Central memory CD8-positive, alpha-beta T cell (primary cell): ENCODE results near the gene RAMAC.
"Not testable (repeated sequence)": the region's sequence is repeated elsewhere in the genome, so short reads cannot be mapped to it uniquely, and the experiment has no call there.

Experiments used
- ATAC-seq: fragments of 150-1000 bp; cut with Tn5 transposase; replicated peaks from 2 replicates; pipeline ENCODE4 v1.10.0; 2022; ENCODE audit warnings: mild to moderate bottlenecking, moderate FRiP score, moderate number of reproducible peaks; ENCODE audit not compliant: poor library complexity, severe bottlenecking; ENCODE audit errors: extremely low read depth
- DNase-seq, 2 donors: peaks; one replicate each; pipeline ENCODE4 v3.0.0; 2021; ENCODE audit warnings: low spot score in 2 of 2
- H3K27ac Mint-ChIP-seq: one replicate; pipeline ENCODE4 v1.8.0; 2022; ENCODE audit warnings: low read depth, mild to moderate bottlenecking, moderate library complexity, mixed read lengths
- H3K27me3 Mint-ChIP-seq: one replicate; pipeline ENCODE4 v1.8.0; 2022; ENCODE audit warnings: mixed read lengths
- H3K36me3 Mint-ChIP-seq: one replicate; pipeline ENCODE4 v1.8.0; 2022; ENCODE audit warnings: mild to moderate bottlenecking, moderate library complexity, mixed read lengths; ENCODE audit not compliant: insufficient read depth
- H3K4me1 Mint-ChIP-seq: one replicate; pipeline ENCODE4 v1.8.0; 2022; ENCODE audit warnings: mixed read lengths
- H3K4me3 Mint-ChIP-seq: one replicate; pipeline ENCODE4 v1.8.0; 2022; ENCODE audit warnings: mild to moderate bottlenecking, moderate library complexity, mixed read lengths
- H3K9me3 Mint-ChIP-seq: one replicate; pipeline ENCODE4 v1.8.0; 2022; ENCODE audit warnings: mixed read lengths

The RAMAC gene

DNA sequence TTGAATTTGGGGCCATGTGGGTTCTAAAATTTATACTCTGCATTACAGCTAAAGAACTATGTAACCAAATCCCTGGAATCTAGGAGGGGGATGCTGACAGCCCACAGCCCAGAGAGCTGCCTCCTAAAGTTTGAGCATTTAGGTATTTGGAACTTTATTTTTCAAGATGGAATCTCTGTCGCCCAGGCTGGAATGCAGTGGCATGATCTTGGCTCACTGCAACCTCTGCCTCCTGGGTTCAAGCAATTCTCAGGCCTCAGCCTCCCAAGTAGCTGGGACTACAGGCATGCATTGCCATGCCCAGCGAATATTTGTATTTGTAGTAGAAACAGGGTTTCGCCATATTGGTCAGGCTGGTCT, 14.6 kb downstream of the RAMAC start:
- ATAC-seq, H3K27me3 Mint-ChIP-seq, H3K4me1 Mint-ChIP-seq, H3K9me3 Mint-ChIP-seq, H3K36me3 Mint-ChIP-seq, DNase-seq: not testable (repeated sequence)
- Mint-ChIP-seq H3K4me3 (peak overlapping the region; percentile 69), H3K27ac (peak overlapping the region; percentile 42)

DNA sequence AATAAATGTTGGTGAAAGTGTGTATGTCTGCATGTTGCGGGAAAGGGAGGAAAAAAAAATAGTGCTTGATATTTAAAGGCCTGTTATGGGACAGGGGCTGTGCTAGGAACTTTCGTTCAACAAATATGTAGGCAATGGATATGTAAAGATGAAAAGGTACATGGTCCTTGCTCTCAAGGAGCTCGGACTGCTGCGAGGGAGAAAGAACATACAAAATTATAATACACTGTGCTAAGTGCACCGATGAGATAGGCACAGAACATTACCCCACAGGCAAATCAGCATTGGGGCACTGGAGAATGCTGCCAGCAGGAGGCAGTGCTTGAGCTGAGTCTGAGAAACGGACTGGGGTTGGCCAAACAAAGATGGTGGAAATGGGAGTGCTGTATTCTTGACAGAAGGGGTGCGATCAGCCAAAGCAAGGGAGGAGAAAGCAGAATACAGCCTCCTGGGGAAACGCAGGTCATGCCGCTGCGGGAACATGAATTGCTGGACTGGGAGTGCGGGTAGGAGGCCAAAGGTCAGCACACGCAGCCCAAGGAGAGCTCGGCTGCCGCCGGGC, 24.8 kb downstream of the RAMAC start:
- peak; percentile 78 for ATAC-seq
- H3K4me3 Mint-ChIP-seq: peak overlapping the region; percentile 88

DNA sequence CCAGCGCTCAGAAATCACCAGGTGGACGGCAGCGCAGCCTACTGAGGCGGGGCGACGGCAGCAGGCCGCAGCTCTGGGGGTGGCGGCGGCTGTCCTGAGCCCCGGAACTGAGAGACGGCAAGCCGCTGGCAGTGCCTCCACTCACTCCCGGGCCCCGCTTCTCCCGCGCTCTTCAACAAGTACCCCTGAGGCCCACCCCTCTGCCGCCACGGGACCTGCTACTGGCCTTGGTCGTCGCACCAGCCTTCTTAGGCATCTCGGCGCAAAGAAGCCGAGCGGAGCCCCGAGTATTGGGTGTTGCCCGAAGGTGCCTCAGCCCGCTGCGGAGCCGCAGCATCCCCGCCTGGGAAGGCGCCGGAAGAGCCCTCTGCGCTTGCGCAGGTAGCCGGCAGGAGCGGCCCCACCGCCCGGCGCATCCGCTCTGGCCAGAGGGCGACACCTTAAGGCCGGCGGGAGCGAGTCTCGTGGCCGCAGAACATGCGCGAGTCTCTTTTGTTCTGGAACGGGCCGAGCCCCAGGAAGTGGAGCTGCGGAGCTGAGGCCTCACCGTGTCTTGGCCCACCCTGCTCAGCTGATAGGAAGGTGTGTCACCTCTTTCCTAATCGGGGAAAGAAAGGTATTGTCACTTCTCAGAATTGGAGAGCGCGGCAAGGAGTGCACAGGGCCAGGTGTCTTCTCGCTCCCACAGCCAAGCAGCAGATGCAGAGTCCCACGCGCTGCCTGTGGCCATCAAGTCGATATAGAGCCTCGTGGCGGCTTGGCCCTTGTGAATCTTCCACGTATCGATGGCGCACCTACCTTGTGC, 25.5 kb downstream of the RAMAC start, which contains the start of gene C15orf40:
Gene C15orf40 (minus strand): TSS at position 369 of the 805 bp plus-strand sequence. CDS start 32 bp downstream, at position 337.
- DNase-seq (peak; percentile 64 to 70), ATAC-seq (peak; percentile 82)
- Mint-ChIP-seq H3K9me3 (no peaks in the 10 kb centered on the region), H3K36me3 (peaks cover 24% of the 10 kb centered on the region), H3K27me3 (no peaks in the 10 kb centered on the region), H3K4me3 (peak within 1 kb of the TSS; percentile 88), H3K4me1 (peaks cover 45% of the 10 kb centered on the region), H3K27ac (peak within 1 kb of the TSS; percentile 60)

More for the DNA sequence above, 24.8 kb downstream of the RAMAC start:
- Mint-ChIP-seq H3K27me3 (no peaks in the 10 kb centered on the region), H3K4me1 (peaks cover 45% of the 10 kb centered on the region), H3K27ac (peak overlapping the region; percentile 60), H3K36me3 (peaks cover 22% of the 10 kb centered on the region), H3K9me3 (no peaks in the 10 kb centered on the region)
- peak; percentile 47 to 58 for DNase-seq

DNA sequence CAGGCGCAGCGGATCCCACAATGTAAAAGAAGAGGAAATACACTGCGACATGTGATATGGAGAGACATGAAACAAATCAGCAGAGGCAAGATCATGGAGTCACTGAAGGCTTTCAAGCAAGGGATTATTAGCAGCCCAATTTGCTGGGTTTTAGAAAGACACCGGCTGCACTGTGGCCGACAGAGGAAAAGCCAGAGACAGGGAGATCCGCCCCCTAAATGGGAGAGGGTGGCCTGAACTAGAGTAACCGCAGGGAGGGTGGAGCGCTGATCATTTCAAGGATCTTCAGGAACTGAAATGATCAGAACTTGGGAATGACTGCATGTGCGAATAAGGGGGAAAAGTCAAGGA, 26.0 kb downstream of the RAMAC start:
- peak overlapping the region; percentile 88 for H3K4me3 Mint-ChIP-seq
- no peak for ATAC-seq
- H3K4me1 Mint-ChIP-seq: peaks cover 42% of the 10 kb centered on the region
- H3K27me3 Mint-ChIP-seq: no peaks in the 10 kb centered on the region
- H3K36me3 Mint-ChIP-seq: peaks cover 24% of the 10 kb centered on the region
- H3K9me3 Mint-ChIP-seq: no peaks in the 10 kb centered on the region
- peak overlapping the region; percentile 60 for H3K27ac Mint-ChIP-seq
- DNase-seq: no peak

DNA sequence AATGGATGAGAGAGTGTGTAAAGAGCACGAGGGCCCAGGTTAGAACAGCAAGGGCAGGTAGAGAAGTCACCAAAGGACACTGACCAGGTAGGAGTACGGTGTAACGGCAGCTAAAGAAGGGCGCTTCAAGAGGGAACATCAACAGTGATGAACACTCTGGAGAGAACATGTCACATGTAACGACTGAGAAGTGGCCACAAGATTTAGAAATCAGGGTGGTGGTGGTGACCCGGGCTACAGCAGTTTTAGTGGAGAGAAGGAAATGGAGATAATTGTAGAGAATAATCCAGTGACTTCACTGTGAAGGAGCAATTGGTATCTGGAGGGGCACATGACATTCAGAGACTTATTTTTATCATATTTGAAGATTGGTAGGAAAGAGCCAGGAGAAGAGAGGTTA, 26.6 kb downstream of the RAMAC start:
- peak overlapping the region; percentile 88 for H3K4me3 Mint-ChIP-seq
- peak overlapping the region; percentile 60 for H3K27ac Mint-ChIP-seq
- peaks cover 39% of the 10 kb centered on the region for H3K4me1 Mint-ChIP-seq
- peaks cover 23% of the 10 kb centered on the region for H3K36me3 Mint-ChIP-seq
- DNase-seq (no peak), ATAC-seq (no peak)
- H3K9me3 Mint-ChIP-seq: no peaks in the 10 kb centered on the region
- no peaks in the 10 kb centered on the region for H3K27me3 Mint-ChIP-seq

DNA sequence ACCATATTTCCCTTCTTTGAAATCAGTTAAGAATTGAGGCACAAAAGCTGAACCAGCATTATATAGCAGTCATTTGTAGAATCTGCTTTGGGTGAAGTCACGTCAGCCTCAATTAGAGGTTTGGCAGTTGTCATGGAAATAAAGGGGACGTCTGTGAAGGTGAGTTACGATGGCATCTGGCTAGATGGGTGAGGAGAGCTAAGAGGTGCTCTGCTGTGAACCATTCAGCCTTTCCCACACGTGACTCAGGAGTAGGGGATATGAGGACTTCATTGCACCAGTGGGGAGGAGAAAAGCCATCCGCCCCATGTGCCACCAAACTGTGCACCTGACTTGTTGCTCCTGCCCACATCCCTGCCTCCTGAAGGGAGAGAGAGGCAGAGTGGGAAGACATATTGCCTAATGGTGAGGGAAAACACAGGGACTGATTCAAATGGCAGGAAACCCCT, 28.2 kb downstream of the RAMAC start:
- H3K9me3 Mint-ChIP-seq: no peaks in the 10 kb centered on the region
- no peak for DNase-seq
- peaks cover 39% of the 10 kb centered on the region for H3K4me1 Mint-ChIP-seq
- H3K27ac Mint-ChIP-seq: peak overlapping the region; percentile 42
- no peaks in the 10 kb centered on the region for H3K27me3 Mint-ChIP-seq
- ATAC-seq: no peak
- H3K36me3 Mint-ChIP-seq: peaks cover 26% of the 10 kb centered on the region
- H3K4me3 Mint-ChIP-seq: no peak overlapping the region

DNA sequence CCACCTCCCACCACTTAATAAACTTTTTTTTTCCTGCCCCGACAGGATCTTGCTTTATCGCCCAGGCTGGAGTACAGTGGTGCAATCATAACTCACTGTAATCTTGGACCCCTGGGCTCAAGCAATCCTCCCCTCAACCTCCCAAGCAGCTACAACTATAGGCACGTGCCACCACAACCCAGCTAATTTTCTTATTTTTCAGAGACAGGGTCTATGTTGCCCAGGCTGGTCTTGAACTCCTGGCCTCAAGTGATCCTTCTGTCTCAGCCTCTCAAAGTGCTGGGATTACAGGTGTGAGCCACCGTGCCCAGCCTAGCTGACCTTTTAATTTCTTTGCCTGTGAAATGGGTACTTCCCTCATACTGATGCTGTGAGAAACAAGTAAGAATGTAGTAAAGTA, 29.4 kb downstream of the RAMAC start:
- H3K36me3 Mint-ChIP-seq: peaks cover 33% of the 10 kb centered on the region
- peaks cover 35% of the 10 kb centered on the region for H3K4me1 Mint-ChIP-seq

DNA sequence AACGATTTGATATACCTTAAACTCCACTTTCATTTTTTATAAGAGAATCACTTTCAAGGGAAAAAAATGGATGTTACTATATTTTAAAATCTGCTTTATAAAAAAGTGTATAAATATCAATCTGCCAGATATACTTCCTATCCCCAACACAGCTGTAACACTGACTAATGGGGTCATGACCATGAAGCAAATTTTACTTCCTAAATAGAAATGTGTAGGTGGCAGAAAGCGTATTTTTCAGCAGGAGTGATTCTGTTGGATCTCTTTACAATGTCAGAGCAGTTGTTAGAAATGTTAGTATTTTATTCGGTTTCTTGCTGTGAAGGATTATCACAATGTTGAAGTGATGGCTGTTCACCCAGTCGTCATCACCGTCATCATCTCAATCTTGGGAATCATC, 30.9 kb downstream of the RAMAC start:
- Mint-ChIP-seq H3K27me3 (no peaks in the 10 kb centered on the region), H3K27ac (no peak overlapping the region), H3K4me3 (no peak overlapping the region), H3K9me3 (no peaks in the 10 kb centered on the region), H3K36me3 (peaks cover 29% of the 10 kb centered on the region), H3K4me1 (peaks cover 23% of the 10 kb centered on the region)
- DNase-seq (no peak), ATAC-seq (no peak)

More for the DNA sequence above, 29.4 kb downstream of the RAMAC start:
- H3K4me3 Mint-ChIP-seq: no peak overlapping the region
- ATAC-seq (no peak), DNase-seq (no peak)
- no peaks in the 10 kb centered on the region for H3K27me3 Mint-ChIP-seq
- peak overlapping the region; percentile 10 for H3K27ac Mint-ChIP-seq
- no peaks in the 10 kb centered on the region for H3K9me3 Mint-ChIP-seq

DNA sequence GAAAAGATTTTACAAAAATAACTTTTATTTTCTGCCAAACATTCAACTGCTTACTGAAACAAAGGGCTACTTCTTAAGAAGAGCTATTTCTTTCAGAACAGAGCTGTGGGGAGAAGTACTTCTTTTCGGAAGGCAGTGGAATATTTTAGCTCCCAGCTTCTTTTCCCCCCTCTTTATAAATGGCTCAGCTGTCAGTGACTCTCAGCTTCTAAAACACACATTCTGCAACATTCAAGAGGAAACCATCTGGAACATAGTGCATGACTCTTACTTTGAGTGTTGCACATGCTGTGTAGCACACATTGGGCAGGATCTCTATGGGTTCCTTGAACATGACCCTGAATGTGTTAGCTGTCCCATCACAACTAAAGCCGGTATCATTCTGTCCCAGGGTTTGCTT, 32.4 kb downstream of the RAMAC start:
- Mint-ChIP-seq H3K27me3 (no peaks in the 10 kb centered on the region), H3K4me3 (no peak overlapping the region), H3K36me3 (peaks cover 29% of the 10 kb centered on the region), H3K9me3 (no peaks in the 10 kb centered on the region), H3K27ac (no peak overlapping the region), H3K4me1 (peaks cover 10% of the 10 kb centered on the region)
- ATAC-seq (no peak), DNase-seq (no peak)

DNA sequence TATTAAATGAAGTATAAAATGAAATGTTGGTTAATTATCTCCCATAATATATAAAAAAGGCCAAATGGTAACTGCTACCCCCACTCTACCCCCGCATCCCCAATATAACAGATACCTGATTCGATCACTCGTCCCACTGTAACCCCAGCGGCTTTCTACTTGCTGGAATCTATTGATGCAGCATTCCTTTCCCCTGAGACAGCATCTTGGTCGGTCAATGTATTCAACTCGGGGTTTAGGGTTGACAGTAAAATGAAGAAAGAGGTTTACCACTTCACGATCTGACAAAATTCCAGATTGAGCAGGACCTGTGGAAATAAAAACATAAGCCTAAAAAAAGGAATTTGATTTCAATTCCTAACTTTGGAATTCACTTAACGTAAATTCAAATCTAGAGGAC, 44.0 kb downstream of the RAMAC start:
- Mint-ChIP-seq H3K36me3 (peaks cover 44% of the 10 kb centered on the region), H3K4me1 (peaks cover 19% of the 10 kb centered on the region), H3K4me3 (no peak overlapping the region), H3K27me3 (no peaks in the 10 kb centered on the region), H3K9me3 (no peaks in the 10 kb centered on the region), H3K27ac (no peak overlapping the region)
- DNase-seq: no peak
- no peak for ATAC-seq

DNA sequence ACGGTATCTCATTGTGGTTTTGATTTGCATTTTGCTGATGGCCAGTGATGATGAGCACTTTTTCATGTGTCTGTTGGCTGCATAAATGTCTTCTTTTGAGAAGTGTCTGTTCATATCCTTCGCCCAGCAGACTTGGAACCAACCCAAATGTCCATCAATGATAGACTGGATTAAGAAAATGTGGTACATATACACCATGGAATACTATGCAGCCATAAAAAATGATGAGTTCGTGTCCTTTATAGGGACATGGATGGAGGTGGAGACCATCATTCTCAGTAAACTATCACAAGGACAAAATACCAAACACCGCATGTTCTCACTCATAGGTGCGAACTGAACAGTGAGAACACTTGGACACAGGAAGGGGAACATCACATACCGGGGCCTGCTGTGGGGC, 45.2 kb downstream of the RAMAC start:
- ATAC-seq, H3K27me3 Mint-ChIP-seq, H3K27ac Mint-ChIP-seq, H3K9me3 Mint-ChIP-seq, H3K4me3 Mint-ChIP-seq, DNase-seq: not testable (repeated sequence)
- peaks cover 29% of the 10 kb centered on the region for H3K4me1 Mint-ChIP-seq
- peaks cover 41% of the 10 kb centered on the region for H3K36me3 Mint-ChIP-seq

DNA sequence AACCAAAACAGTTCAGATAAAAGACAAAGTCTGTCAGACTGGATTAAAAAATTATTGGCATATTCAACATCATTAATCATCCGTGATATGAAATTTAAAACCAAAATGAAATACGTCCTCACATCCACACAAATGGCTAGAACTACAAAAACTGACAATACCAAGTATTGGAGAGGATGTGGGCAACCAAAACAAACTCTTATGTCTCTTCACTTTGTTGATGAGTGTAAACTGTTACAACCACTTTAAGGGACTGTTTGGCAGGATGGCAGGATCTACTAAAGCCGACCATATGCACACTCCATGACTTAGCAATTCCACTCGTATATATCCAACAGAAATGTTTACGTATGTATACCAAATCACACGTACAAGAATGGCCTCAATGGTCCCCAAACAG, 50.2 kb downstream of the RAMAC start:
- no peak for ATAC-seq
- H3K27me3 Mint-ChIP-seq: no peaks in the 10 kb centered on the region
- H3K36me3 Mint-ChIP-seq: peaks cover 38% of the 10 kb centered on the region
- H3K4me3 Mint-ChIP-seq: no peak overlapping the region
- no peaks in the 10 kb centered on the region for H3K9me3 Mint-ChIP-seq
- peaks cover 48% of the 10 kb centered on the region for H3K4me1 Mint-ChIP-seq
- H3K27ac Mint-ChIP-seq: peak overlapping the region; percentile 67
- DNase-seq: no peak

DNA sequence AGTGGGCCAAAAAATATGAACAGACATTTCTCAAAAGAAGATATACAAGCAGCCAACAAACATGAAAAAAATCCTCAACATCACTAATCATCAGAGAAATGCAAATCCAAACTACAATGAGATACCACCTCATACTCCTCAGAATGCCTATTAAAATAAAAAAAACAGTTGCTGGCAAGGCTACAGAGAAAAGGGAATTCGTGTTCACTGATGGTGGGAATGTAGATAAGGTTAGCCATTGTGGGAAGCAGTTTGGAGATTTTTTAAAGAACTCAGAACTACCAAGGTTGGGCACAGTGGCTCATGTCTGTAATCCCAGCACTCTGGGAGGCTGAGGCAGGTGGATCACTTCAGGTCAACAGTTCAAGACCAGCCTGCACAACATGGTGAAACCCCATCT, 53.2 kb downstream of the RAMAC start:
- no peaks in the 10 kb centered on the region for H3K27me3 Mint-ChIP-seq
- ATAC-seq (no peak), DNase-seq (no peak)
- peak overlapping the region; percentile 79 for H3K27ac Mint-ChIP-seq
- peaks cover 40% of the 10 kb centered on the region for H3K36me3 Mint-ChIP-seq
- H3K4me1 Mint-ChIP-seq: peaks cover 55% of the 10 kb centered on the region
- H3K4me3 Mint-ChIP-seq: no peak overlapping the region
- H3K9me3 Mint-ChIP-seq: no peaks in the 10 kb centered on the region
